HEK293 (cell line): ENCODE data around the gene FAM20B.

Source experiments
- KLF16 ChIP-seq: fragments of 450-650 bp; formaldehyde crosslinking; IDR thresholded peaks from 2 replicates; pipeline ENCODE4 v1.5.1; 2017; ENCODE audit warnings: missing biosample characterization, missing genetic modification characterization
- ZBTB7A ChIP-seq: fragments of 450-650 bp; formaldehyde crosslinking; IDR thresholded peaks from 2 replicates; pipeline ENCODE4 v1.5.1; 2016; ENCODE audit warnings: low read depth, missing biosample characterization, missing genetic modification characterization
- ZNF121 ChIP-seq: fragments of 450-650 bp; formaldehyde crosslinking; IDR thresholded peaks from 2 replicates; pipeline ENCODE4 v1.5.1; 2016; ENCODE audit warnings: missing biosample characterization, missing genetic modification characterization
- ZNF138 ChIP-seq: fragments of 450-650 bp; formaldehyde crosslinking; IDR thresholded peaks from 2 replicates; pipeline ENCODE4 v1.5.1; 2016; ENCODE audit warnings: missing biosample characterization, missing genetic modification characterization, borderline replicate concordance
- ZNF514 ChIP-seq: fragments of 450-650 bp; formaldehyde crosslinking; IDR thresholded peaks from 2 replicates; pipeline ENCODE4 v1.5.1; 2016; ENCODE audit warnings: missing biosample characterization, missing genetic modification characterization
- ZNF529 ChIP-seq: fragments of 450-650 bp; formaldehyde crosslinking; IDR thresholded peaks from 2 replicates; pipeline ENCODE4 v1.5.1; 2017; ENCODE audit warnings: missing genetic modification characterization, missing biosample characterization; ENCODE audit not compliant: insufficient replicate concordance
- ZNF530 ChIP-seq: fragments of 450-650 bp; formaldehyde crosslinking; IDR thresholded peaks from 2 replicates; pipeline ENCODE4 v1.5.1; 2016; ENCODE audit warnings: low read depth, missing biosample characterization, missing genetic modification characterization
- ZNF548 ChIP-seq: fragments of 450-650 bp; formaldehyde crosslinking; IDR thresholded peaks from 2 replicates; pipeline ENCODE4 v1.5.1; 2016; ENCODE audit warnings: missing biosample characterization, missing genetic modification characterization
- ZNF677 ChIP-seq: fragments of 450-650 bp; IDR thresholded peaks from 2 replicates; pipeline ENCODE4 v1.5.0; 2018; ENCODE audit warnings: missing biosample characterization, mild to moderate bottlenecking, missing genetic modification characterization, moderate library complexity
- ZNF76 ChIP-seq: fragments of 450-650 bp; formaldehyde crosslinking; IDR thresholded peaks from 2 replicates; pipeline ENCODE4; 2016; ENCODE audit warnings: low read depth, missing biosample characterization, missing genetic modification characterization, borderline replicate concordance
- ZNF777 ChIP-seq: fragments of 450-650 bp; formaldehyde crosslinking; IDR thresholded peaks from 2 replicates; pipeline ENCODE4 v1.5.1; 2017; ENCODE audit warnings: missing biosample characterization, missing genetic modification characterization, borderline replicate concordance
- TF ChIP-seq, protein P1 (sequence below): fragments of 450-650 bp; formaldehyde crosslinking; IDR thresholded peaks from 2 replicates; pipeline ENCODE4 v1.5.1; 2016; ENCODE audit warnings: missing biosample characterization, missing genetic modification characterization

DNA sequence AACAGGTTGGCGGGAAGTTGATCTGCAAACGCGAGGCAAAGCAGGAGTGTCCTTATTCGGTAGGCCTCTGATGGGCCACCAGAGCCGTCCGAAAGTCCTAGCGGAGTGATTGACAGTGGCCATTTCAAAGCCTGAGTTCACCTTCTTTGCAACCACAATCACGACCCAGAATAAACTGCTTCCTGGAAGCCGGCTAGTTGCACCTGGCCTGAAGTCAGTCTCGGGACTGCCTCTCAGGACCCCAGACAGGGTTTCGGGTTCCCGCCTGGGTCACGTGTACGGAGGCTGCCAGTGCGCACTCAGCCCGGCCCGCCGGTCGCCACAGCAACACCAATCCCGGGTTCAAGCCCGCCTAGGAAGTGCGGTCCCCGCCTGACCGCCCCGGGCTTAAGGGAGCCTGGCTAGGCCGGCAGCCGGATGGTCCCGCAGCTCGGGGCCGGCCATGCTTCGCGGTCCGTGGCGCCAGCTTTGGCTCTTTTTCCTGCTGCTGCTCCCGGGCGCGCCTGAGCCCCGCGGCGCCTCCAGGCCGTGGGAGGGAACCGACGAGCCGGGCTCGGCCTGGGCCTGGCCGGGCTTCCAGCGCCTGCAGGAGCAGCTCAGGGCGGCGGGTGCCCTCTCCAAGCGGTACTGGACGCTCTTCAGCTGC, 56.1 kb downstream of the FAM20B start, which contains the start of gene TOR3A:
- no peak; the same call in 1 of the 2 replicates for TF ChIP-seq ZNF777 (tag by site-specific recombination)
- TF ChIP-seq KLF16 (tag by site-specific recombination) = no peak; the same call in 1 of the 2 replicates
- peak; percentile 85 for TF ChIP-seq ZNF121
- no peak for TF ChIP-seq ZNF548 (tag by site-specific recombination)
- TF ChIP-seq ZNF76 = no peak; the same call in 1 of the 2 replicates
- no peak for TF ChIP-seq ZNF677 (tag by site-specific recombination)
- 0 out of 2 replicates have a peak, but pooled peaks have one; percentile 67 for TF ChIP-seq ZBTB7A (tag by site-specific recombination)
- TF ChIP-seq, protein P1, sequence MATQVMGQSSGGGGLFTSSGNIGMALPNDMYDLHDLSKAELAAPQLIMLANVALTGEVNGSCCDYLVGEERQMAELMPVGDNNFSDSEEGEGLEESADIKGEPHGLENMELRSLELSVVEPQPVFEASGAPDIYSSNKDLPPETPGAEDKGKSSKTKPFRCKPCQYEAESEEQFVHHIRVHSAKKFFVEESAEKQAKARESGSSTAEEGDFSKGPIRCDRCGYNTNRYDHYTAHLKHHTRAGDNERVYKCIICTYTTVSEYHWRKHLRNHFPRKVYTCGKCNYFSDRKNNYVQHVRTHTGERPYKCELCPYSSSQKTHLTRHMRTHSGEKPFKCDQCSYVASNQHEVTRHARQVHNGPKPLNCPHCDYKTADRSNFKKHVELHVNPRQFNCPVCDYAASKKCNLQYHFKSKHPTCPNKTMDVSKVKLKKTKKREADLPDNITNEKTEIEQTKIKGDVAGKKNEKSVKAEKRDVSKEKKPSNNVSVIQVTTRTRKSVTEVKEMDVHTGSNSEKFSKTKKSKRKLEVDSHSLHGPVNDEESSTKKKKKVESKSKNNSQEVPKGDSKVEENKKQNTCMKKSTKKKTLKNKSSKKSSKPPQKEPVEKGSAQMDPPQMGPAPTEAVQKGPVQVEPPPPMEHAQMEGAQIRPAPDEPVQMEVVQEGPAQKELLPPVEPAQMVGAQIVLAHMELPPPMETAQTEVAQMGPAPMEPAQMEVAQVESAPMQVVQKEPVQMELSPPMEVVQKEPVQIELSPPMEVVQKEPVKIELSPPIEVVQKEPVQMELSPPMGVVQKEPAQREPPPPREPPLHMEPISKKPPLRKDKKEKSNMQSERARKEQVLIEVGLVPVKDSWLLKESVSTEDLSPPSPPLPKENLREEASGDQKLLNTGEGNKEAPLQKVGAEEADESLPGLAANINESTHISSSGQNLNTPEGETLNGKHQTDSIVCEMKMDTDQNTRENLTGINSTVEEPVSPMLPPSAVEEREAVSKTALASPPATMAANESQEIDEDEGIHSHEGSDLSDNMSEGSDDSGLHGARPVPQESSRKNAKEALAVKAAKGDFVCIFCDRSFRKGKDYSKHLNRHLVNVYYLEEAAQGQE = peak; percentile 61
- no peak for TF ChIP-seq ZNF514
- no peak for TF ChIP-seq ZNF530 (tag by site-specific recombination)
- no peak for TF ChIP-seq ZNF138 (tag by site-specific recombination)
- TF ChIP-seq ZNF529 (tag by site-specific recombination) = no peak
